GM18502 (cell line): Measurements from ENCODE around the gene MAG.
A peak's percentile ranks its signal among the peaks of the same experiment; 100 is the strongest.

Experiments used
- ATAC-seq: cut with Tn5 transposase; IDR thresholded peaks from one replicate; pipeline ENCODE4 v1.9.1; 2021; ENCODE audit warnings: mild to moderate bottlenecking; ENCODE audit not compliant: unreplicated experiment, poor library complexity

The MAG gene

DNA sequence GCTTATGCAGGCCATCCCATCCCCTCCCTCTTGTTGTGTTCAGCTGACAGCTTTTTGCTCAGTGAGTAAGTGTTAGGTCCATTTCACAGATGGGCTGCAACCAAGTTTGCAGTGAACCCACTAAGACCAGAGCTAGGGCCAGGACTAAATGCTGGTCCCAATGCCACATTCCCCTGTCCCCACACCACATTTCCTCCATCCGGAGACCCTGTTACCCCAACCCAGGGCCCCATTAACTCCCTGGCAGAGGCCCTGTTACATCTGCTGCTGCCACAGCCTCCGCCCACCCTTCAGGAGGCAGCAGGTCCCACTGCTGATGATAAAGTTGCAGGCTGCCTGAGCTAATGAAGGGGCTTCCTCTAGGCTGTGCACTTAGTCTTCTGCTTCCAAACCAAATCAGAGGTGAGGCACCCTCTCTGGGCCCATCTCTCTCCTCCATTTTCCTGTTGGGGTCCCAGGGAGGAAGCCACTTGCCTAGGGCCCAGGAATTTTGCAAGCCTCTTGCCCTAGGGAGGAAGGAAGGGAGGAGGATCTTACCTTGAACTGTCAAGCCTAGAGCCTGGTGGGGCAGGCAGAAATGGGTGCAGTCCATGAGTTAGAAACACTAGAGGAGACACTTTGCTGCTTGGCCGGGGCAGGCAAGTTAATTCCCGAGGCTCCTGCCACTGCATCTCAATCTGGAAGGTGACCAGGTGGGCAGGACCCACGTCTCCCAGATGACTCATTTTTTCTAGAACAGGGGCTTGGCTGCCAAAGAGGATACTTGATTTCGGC is 26.6 kb upstream of the MAG start:
- ATAC-seq = no peak

DNA sequence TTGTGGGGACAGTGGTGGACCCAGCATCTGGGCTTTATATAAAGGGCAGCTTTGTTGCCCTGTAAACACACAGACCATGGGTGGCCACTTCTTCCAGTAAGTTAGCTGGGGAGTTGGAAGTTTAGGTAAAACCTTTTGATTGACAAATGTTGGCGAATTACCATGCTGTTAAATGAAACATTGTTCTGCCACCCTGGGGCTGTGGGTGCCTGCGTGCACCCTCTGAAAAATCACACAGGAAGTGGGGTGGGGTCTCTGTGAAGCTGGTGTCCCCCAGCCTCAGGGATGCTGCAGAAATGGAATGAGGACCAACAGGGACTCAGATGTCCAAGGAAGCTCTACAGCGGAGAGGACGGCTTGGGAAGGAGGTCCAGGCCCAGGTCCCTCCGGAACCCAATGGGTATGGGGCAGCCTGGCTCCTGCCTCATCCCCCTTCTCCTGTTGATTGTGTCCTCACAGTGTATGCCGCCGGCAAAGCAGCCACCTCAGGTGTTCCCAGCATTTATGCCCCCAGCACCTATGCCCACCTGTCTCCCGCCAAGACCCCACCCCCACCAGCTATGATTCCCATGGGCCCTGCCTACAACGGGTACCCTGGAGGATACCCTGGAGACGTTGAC is 26.0 kb upstream of the MAG start:
- ATAC-seq = no peak

DNA sequence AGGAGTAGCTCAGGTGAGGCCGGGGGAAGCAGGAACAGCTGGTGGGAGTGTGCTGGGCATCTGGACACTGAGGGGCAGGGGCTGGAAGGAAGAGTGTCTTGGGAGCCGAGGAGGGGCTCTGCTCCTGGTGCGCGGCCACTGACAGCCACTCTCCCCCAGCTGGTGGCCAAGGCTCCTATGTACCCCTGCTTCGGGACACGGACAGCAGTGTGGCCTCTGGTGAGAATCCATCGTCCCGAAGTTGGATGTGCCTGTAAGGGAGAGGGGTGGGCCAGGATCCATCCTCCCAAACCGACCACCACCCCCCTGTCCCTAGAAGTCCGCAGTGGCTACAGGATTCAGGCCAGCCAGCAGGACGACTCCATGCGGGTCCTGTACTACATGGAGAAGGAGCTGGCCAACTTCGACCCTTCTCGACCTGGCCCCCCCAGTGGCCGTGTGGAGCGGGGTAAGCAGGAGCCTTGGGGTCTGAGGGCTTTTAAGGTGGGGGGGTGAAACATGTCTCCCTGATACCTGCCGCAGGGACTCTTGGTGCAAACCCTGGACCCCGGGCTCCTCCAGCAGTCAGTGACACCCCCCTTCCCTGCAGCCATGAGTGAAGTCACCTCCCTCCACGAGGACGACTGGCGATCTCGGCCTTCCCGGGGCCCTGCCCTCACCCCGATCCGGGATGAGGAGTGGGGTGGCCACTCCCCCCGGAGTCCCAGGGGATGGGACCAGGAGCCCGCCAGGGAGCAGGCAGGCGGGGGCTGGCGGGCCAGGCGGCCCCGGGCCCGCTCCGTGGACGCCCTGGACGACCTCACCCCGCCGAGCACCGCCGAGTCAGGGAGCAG is 25.2 kb upstream of the MAG start:
- ATAC-seq = no peak

DNA sequence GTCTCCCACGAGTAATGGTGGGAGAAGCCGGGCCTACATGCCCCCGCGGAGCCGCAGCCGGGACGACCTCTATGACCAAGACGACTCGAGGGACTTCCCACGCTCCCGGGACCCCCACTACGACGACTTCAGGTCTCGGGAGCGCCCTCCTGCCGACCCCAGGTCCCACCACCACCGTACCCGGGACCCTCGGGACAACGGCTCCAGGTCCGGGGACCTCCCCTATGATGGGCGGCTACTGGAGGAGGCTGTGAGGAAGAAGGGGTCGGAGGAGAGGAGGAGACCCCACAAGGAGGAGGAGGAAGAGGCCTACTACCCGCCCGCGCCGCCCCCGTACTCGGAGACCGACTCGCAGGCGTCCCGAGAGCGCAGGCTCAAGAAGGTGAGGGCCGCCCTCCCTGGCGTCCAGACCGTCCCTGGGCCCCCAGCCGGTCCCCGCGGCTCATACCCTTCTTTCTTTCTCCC is 24.6 kb upstream of the MAG start:
- ATAC-seq = no peak

DNA sequence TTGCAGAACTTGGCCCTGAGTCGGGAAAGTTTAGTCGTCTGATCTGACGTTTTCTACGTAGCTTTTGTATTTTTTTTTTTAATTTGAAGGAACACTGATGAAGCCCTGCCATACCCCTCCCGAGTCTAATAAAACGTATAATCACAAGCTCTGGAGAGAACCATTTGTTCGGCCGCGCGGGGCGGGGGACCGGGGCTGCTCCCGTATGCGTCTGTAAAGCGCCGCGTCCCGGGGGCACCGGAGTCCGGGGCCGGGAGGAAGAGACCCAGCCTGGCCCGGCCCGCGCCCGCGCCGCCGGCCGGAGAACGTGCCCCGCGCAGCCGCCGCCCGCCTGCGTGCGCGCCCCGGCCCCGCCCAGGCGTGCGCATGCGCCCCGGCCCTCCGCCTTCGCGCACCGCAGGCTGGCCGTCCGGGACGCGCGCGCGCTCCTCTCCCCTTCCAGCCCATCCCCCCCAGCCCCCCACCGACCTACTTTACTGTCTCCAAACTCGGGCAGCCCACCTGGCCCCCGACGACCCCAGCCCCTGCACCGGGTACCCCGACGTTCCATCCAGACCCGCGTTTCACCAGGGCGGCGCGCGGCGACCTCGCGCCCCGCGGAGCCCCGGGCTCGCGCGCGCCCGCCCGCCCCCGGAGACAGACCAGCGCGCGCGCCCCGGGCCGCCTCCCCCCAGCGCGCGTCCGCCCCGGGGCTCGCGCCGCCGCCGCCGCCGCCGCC is 24.0 kb upstream of the MAG start:
- ATAC-seq = peak; percentile 49

DNA sequence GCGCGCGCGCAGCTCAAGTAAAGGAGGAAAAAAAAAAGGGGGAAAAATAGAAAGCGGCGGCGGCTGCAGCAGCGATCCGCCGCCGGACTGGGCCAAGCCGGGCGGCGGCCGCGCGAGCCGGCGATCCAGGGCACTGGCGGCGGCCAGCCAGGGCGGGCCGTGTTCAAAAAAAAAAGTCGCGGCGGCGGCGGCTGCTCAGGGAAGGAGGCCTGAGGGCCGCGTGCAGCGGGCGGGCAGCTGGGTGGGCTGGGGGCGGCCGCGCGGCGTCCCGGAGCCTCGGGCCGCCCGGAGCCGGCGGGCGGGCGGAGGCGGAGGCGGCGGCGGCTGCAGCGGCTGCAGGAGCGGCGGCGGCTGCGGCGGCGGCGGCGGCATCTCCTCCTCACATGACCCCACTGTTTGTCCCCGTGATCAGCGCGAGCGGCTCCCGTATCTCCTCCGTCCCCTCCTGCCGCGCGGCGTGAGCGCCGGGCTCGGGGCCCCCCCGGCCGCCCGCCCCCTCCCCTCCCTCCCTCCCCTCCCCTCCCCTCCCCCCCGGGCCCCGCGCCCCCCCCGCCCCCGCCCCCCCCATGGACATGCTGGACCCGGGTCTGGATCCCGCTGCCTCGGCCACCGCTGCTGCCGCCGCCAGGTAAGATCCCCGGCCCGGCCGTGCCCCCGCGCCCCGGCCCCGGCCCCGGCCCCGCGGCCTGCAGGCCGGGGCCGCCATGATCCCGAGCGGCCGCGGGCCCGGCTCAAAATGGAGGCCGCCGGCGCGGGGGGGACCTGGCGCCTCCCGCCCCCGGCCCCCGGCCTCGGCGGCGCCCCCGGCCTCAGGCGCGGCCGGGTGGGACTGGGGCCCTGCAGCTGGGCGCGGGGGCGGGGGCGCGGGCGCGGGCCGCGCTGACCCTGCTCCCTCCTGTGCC is 23.2 kb upstream of the MAG start, which contains the start of gene USF2:
USF2 (plus strand) TSS at position 427 of the 902 bp plus-strand sequence; CDS start at position 567, 140 bp downstream.
- ATAC-seq = peak; percentile 35

DNA sequence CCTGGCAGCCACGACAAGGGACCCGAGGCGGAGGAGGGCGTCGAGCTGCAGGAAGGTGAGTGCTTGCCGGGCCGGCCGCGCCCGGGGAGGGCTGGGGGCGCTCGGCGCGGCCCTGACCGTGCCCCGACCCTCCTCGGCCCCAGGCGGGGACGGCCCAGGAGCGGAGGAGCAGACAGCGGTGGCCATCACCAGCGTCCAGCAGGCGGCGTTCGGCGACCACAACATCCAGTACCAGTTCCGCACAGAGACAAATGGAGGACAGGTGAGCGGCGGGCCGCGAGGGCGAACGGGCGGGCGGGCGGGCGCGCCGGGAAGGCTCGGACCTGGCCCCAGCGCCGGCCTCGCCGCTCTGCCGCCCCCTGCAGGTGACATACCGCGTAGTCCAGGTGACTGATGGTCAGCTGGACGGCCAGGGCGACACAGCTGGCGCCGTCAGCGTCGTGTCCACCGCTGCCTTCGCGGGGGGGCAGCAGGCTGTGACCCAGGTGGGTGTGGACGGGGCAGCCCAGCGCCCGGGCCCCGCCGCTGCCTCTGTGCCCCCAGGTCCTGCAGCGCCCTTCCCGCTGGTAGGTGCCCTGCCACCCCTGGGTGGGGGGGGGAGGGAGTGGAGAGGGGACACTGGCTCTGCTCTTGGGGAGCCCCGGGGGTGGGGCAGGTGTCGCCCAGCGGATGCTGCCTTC is 22.4 kb upstream of the MAG start:
- peak; percentile 49 for ATAC-seq

DNA sequence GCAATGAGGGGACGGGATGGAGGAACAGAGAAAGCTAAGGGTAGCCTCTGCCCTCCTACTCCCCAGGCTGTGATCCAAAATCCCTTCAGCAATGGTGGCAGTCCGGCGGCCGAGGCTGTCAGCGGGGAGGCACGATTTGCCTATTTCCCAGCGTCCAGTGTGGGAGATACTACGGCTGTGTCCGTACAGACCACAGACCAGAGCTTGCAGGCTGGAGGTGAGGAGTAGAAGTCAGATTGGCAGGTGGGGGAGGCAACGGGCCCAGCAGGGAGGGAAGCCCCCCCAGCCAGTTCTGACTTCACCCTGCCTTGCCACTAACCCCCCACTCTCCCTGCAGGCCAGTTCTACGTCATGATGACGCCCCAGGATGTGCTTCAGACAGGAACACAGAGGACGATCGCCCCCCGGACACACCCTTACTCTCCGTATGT is 21.6 kb upstream of the MAG start:
- no peak for ATAC-seq

DNA sequence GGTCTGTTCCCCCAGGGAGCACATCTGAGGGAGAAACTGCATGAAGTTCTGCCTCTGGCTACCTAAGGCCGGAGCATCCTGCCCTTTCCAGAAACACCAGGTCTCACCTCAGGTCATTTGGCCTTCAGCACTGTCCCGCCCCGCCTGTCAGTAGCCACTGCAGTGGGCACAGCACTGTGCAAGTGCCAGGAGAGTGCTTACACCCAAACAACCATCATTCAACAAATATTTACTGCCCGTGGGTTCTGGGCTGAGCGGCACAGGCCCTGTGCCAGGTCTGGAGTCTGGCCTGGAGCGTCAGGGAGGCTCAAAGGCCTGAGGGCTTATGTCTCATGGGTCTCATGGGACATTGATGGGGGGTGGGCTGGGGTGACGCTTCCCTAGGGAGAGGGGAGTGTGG is 20.4 kb upstream of the MAG start:
- ATAC-seq = no peak

DNA sequence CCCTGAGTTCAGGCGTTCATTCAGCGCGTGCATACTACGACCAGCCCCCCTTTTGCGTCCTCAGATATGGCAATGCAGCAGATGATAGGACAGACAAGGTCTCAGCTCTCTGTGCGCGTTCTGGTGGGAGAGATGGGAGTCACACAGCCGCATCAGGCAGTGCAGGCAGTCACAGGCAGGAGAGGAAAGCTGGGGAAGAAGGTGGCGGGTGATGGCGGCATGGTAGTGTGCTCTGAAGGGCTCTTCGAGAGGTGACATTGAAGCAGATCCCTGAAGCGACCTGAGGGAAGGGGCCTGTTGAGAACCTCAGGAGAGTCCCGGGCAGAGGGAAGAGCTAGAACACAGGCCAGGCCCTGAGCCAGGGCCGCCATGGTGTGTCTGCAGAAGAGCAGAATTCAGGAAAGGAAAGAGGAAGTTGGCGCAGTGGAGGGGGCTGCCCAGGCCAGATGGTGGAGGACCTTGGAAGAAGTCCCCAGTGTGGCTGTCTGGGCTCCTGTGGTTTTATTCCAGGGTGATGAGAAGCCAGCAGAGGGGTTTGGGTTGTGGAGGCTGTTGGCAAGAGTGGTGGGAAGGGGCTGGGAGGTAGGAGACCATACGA is 19.7 kb upstream of the MAG start:
- no peak for ATAC-seq

DNA sequence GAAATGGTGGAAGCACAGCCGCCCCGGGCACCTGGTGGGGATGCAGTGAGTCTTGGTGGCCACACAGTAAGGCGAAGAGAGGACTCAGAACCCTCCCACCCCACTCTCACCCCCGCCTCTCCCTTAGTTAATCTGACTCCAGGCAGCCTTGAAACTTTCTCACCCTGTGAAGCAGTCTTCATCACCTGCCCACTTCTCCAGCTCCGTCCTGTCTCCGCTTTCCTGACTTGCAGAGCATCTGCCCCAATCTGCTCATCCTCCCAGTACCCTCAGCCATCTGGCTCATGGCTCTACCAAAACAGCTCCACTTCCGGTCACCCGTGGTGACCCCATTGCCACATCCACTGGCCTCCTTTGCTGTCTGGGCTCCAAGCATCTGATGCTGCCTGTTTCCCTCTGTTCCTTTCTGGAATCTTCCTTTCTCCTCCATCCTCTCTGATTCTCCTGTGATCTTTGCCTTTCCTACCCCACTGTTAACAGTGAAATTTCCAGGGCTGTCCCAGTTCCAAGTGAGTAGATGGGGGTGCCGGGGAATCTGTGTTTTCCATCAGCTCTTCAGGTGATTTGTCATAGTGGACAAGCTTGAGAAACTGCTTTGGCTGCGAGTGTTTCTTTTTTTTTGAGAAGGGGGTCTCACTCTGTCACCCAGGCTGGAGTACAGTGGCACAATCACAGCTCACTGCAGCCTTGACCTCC is 18.9 kb upstream of the MAG start:
- no peak for ATAC-seq

DNA sequence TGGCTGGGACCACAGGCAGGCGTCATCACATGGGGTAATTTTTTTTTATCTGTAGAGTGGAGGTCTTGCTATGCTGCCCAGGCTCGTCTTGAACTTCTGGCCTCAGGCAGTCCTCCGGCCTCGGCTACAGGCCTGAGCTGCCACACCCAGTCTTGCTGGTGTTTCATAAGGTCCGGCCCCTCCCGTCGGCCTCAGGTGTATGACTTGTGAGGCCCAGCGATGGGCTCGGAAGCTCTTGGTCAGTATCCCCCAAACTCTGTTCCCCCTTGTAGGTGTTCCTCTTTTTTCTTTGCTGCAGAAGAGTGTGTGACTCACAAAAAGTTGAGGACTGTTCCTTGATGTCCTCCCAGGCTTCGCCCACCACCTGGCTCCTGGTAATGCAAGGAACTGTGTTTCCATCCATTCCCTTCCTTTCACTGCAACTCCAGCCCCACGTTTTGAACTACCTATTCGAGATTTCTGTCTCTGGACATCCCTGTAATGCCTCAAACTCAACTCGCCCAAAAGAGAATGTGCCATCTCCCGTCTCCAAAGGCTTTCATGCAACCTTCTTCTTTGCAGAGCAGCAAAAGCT is 18.2 kb upstream of the MAG start:
- ATAC-seq = no peak

DNA sequence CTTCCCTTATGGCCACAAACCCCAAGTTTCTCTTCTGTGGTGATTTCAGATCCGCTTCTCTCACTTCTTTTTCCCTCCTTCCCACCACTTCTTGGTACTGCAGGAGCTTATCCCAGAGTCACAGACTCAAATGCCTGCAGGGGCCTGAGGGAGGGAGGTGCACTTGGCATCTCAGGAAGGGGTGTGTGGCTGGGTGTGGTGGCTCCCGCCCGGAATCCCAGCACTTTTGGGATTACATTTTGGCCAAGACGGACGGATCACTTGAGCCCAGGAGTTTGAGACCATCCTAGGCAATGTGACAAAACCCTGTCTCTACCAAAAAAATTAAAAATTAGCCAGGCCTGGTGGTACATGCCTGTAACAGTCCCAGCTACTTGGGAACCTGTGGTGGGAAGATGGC is 17.6 kb upstream of the MAG start:
- ATAC-seq = no peak

DNA sequence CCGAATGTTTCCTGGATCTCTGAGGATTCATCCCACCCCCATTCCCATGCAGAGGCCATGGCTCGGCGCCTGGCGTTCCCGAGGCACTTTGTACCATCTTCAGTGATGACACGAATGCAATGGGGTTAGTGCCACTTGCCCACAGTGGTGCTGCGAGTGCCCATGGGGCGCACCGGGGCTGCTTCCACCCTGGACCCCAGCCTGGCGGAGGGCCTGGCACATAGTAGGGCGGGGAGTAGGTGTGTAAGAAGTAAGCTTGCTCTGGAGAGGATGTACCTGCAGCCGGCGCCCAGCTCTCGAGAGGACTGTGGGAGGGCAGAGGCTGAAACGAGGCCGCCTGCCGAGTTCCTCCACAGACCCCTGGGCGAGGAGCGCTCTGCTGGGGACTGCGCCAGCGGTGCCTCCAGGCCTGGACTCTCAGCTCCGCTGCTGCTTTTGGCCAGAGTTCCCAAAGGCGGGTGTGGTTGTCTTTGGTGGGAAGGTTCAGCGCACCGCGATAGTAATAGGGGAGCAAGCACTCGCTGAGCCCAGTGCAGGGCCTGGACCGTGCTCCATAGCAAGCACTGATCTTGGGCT is 15.2 kb upstream of the MAG start:
- ATAC-seq = no peak

DNA sequence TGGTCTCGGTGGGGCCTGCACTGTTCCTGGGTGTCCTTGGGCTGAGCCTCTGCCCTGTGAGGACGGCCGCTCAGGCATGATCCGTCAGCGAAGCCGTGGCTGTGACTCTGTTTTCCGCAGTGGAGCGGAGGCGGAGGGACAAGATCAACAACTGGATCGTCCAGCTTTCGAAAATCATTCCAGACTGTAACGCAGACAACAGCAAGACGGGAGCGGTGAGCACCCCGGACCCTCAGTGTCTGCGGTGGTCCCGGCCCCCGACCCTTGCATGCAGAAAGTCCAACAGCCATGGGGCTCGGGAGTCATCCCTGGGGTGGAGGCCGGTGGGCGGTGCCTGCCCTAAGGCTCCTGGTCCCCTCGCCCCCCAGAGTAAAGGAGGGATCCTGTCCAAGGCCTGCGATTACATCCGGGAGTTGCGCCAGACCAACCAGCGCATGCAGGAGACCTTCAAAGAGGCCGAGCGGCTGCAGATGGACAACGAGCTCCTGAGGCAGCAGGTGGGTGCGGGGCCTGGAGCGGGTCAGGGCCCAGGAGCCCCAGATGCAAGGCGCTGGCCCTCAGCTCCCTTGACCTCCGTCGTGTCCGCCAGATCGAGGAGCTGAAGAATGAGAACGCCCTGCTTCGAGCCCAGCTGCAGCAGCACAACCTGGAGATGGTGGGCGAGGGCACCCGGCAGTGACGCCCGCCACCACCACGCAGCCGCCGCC is 13.2 kb upstream of the MAG start:
- ATAC-seq = no peak

DNA sequence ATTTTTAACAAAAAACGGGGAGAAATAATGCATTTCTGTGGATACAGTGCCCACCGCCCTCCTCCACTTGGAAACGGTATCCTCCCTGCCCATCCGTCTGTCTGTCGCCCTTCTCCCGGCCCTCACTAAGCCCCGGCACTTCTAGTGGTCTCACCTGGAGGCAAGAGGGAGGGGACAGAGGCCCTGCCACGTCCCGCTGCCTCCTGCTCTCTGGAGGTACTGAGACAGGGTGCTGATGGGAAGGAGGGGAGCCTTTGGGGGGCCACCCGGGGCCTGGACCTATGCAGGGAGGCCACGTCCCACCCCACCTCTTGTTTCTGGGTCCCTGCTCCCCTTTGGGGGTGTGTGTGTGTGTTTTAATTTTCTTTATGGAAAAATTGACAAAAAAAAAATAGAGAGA is 12.6 kb upstream of the MAG start:
- no peak for ATAC-seq
